D721Med (cell line): ENCODE data around the gene GRK2.

ENCODE experiments used
- DNase-seq: peaks from one replicate; pipeline ENCODE4 v3.0.0; 2011; ENCODE audit warnings: low spot score; ENCODE audit not compliant: insufficient read length
- FAIRE-seq: peaks from 2 replicates; lab custom pipeline; 2011; peaks lifted over from hg19 to GRCh38; lab: Jason Lieb, UNC
- CTCF ChIP-seq: IDR thresholded peaks from 2 replicates; pipeline ENCODE4 v1.5.1; 2012; ENCODE audit warnings: mild to moderate bottlenecking, control low read depth; ENCODE audit not compliant: insufficient read depth; ENCODE audit errors: missing control alignments

Gene GRK2

GRCh38 chr11:67308031-67308866 is 42.0 kb downstream of the GRK2 start:
- TF ChIP-seq CTCF = no peak
- no peak for FAIRE-seq
- no peak for DNase-seq

- TF ChIP-seq CTCF = no peak
- DNase-seq = no peak
- FAIRE-seq = no peak
Measured at GRCh38 chr11:67309166-67309565, 42.9 kb downstream of the GRK2 start.

GRCh38 chr11:67309661-67310061 is 43.4 kb downstream of the GRK2 start:
- FAIRE-seq = no peak
- no peak for DNase-seq
- no peak for TF ChIP-seq CTCF

- FAIRE-seq (no peak), DNase-seq (no peak)
- TF ChIP-seq CTCF = no peak
Measured at GRCh38 chr11:67310246-67311050, 44.2 kb downstream of the GRK2 start.

GRCh38 chr11:67311051-67311555 is 44.8 kb downstream of the GRK2 start:
- TF ChIP-seq CTCF = no peak
- DNase-seq = no peak

GRCh38 chr11:67311556-67312082 is 45.3 kb downstream of the GRK2 start:
- FAIRE-seq (no peak), DNase-seq (no peak)
- TF ChIP-seq CTCF = no peak

More at GRCh38 chr11:67311051-67311555, 44.8 kb downstream of the GRK2 start:
- FAIRE-seq = no peak
